Right lobe of liver (tissue), 4 donors: ENCODE results near the gene KCNT2.

Experiments used
- CTCF ChIP-seq, 4 donors: fragments of 200-600 bp in 3 of 4; fragments of 450-650 bp in 1 of 4; IDR thresholded peaks; one replicate each; pipeline versions ENCODE4 v1.5.1 to v1.8.0; 2016 to 2022; ENCODE audit warnings: antibody characterized with exemption in 4 of 4, mild to moderate bottlenecking in 2 of 4
- POLR2A ChIP-seq: fragments of 450-650 bp; IDR thresholded peaks from one replicate; pipeline ENCODE4 v1.6.1; 2017; ENCODE audit warnings: antibody characterized with exemption, mild to moderate bottlenecking
- donor health status: DM: no; HTN: no; CAD: no.
- donor health status: DM: no; HTN: no; CAD: no.
- donor health status: DM: no; HTN: yes; CAD: no.

- TF ChIP-seq CTCF (IDR thresholded peaks at IDR 0.05) (no peak), POLR2A (no peak)
Measured at GRCh38 chr1:196466654-196467053, 141.6 kb downstream of the KCNT2 start.
